Transverse colon (tissue), 4 donors: ENCODE data around the gene SBF2. TPM values are rescaled to one million over a fixed set of nuclear protein-coding genes. Genes with fewer than 3 reads are reported as not detected.
"Not testable (repeated sequence)": the region's sequence is repeated elsewhere in the genome, so short reads cannot be mapped to it uniquely, and the experiment has no call there.

Source experiments
- DNase-seq: peaks from one replicate; pipeline ENCODE4 v3.0.0-alpha.2; 2019
- H3K27ac ChIP-seq, 4 donors: fragments of 200-600 bp; sonication (generic); 2 replicates each; pipeline ENCODE4 v1.5.1; 2016 to 2018; ENCODE audit warnings: inconsistent platforms in 4 of 4
- H3K27me3 ChIP-seq: fragments of 200-600 bp; sonication (generic); 2 replicates; pipeline ENCODE4 v1.5.1; 2017; ENCODE audit warnings: inconsistent platforms
- H3K36me3 ChIP-seq, 4 donors: fragments of 200-600 bp; sonication (generic); 2 replicates each; pipeline ENCODE4 v1.5.1; 2017 to 2019; ENCODE audit warnings: inconsistent platforms in 4 of 4
- H3K4me1 ChIP-seq, 4 donors: fragments of 200-600 bp; sonication (generic); 2 replicates each; pipeline ENCODE4 v1.5.1; 2017 to 2020; ENCODE audit warnings: inconsistent platforms in 4 of 4
- H3K4me3 ChIP-seq, 4 donors: fragments of 200-600 bp; sonication (generic); 1 replicate in 1 of 4; 2 replicates in 3 of 4; pipeline versions ENCODE4 v1.5.1 to v1.6.1; 2017 to 2019; ENCODE audit warnings: inconsistent platforms in 4 of 4
- H3K9me3 ChIP-seq, 2 donors: fragments of 200-600 bp; sonication (generic); 2 replicates each; pipeline ENCODE4 v1.5.1; 2017 to 2019; ENCODE audit warnings: inconsistent platforms in 2 of 2
- EP300 ChIP-seq: sonication (generic); formaldehyde crosslinking; IDR thresholded peaks from one replicate; pipeline ENCODE4 v1.6.1; 2017; ENCODE audit warnings: antibody characterized with exemption, low read depth
- POLR2A ChIP-seq: fragments of 450-650 bp; IDR thresholded peaks from one replicate; pipeline ENCODE4 v1.6.1; 2016; ENCODE audit warnings: antibody characterized with exemption, mild to moderate bottlenecking, moderate library complexity
- POLR2AphosphoS5 ChIP-seq, 3 donors: sonication (generic); formaldehyde crosslinking; IDR thresholded peaks; one replicate each; pipeline ENCODE4 v1.6.1; 2016; ENCODE audit warnings: antibody characterized with exemption in 3 of 3
- WGBS, 2 donors: methylation state at CpG; one replicate each; pipeline ENCODE4 v1.1.5; 2018; ENCODE audit warnings: low coverage in 1 of 2; 5-methylcytosine and 5-hydroxymethylcytosine counted together
- in situ Hi-C, 4 donors: fragments of 200-750 bp; cut with MboI; loops; one replicate each; pipeline versions ENCODE4 v1.15.0 to v1.15.1; 2017; ENCODE audit warnings: low sequenced_read_pairs in 3 of 4, low pct_ligation_motif_present in 1 of 4, low pct_unique_long_range_greater_than_20kb in 1 of 4
- intact Hi-C: fragments of 100-400 bp; cut with DNase I; formaldehyde crosslinking; loops from one replicate; pipeline ENCODE4 v1.15.1; 2023; ENCODE audit warnings: low total_unique reads
- total RNA-seq, 4 donors: library from RNA; depleted of rRNA; stranded (reverse); fragments of >200 nt; gene quantifications; one replicate each; pipeline ENCODE4 v1.1.0, GENCODE V29; 2016
- TF ChIP-seq, protein P1 (sequence below), 5 experiments: fragments of 200-600 bp in 3 of 5; fragments of 450-650 bp in 2 of 5; sonication (generic) in 3 of 5; IDR thresholded peaks; 1 replicate in 2 of 5; 2 replicates in 3 of 5; pipeline ENCODE4 v1.5.1; 2016 to 2017; ENCODE audit warnings: antibody characterized with exemption in 5 of 5, inconsistent platforms in 3 of 5, mild to moderate bottlenecking in 2 of 5, moderate library complexity in 1 of 5

SBF2 gene
- total RNA-seq, 4 donors from 2014 or later: 46.4 to 71.0 (median 54.8) TPM

DNA sequence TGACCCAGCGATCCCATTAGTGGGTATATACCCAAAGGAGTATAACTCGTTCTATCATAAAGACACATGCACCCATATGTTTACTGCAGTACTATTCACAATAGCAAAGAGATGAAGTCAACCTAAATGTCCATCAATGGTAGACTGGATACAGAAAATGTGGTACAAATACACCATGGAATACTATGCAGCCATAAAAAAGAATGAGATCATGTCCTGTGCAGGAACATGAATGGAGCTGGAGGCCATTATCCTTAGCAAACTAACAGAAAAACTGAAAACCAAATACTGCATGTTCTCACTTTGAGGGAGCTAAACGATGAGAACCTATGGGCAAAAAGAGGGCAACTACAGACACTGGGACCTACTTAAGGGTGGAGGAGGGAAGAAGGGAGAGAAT, 146.8 kb downstream of the SBF2 start:
- in situ Hi-C loops: no loop called here
- WGBS, 2 donors: 94 to 97% methylated on average over 3 of the region's 3 CpGs
- no peaks in the 10 kb centered on the region for H3K36me3 ChIP-seq
- H3K4me3 ChIP-seq: no peak overlapping the region
- TF ChIP-seq, protein P1, sequence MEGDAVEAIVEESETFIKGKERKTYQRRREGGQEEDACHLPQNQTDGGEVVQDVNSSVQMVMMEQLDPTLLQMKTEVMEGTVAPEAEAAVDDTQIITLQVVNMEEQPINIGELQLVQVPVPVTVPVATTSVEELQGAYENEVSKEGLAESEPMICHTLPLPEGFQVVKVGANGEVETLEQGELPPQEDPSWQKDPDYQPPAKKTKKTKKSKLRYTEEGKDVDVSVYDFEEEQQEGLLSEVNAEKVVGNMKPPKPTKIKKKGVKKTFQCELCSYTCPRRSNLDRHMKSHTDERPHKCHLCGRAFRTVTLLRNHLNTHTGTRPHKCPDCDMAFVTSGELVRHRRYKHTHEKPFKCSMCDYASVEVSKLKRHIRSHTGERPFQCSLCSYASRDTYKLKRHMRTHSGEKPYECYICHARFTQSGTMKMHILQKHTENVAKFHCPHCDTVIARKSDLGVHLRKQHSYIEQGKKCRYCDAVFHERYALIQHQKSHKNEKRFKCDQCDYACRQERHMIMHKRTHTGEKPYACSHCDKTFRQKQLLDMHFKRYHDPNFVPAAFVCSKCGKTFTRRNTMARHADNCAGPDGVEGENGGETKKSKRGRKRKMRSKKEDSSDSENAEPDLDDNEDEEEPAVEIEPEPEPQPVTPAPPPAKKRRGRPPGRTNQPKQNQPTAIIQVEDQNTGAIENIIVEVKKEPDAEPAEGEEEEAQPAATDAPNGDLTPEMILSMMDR (IDR thresholded peaks at IDR 0.05): no peak
- TF ChIP-seq EP300 (no peak), POLR2AphosphoS5 (IDR thresholded peaks at IDR 0.05) (no peak), POLR2A (no peak)
- no peaks in the 10 kb centered on the region for H3K9me3 ChIP-seq
- no peaks in the 10 kb centered on the region for H3K27me3 ChIP-seq
- DNase-seq: no peak
- H3K27ac ChIP-seq: no peak overlapping the region
- intact Hi-C loops: no loop called here
- no peaks in the 10 kb centered on the region for H3K4me1 ChIP-seq

DNA sequence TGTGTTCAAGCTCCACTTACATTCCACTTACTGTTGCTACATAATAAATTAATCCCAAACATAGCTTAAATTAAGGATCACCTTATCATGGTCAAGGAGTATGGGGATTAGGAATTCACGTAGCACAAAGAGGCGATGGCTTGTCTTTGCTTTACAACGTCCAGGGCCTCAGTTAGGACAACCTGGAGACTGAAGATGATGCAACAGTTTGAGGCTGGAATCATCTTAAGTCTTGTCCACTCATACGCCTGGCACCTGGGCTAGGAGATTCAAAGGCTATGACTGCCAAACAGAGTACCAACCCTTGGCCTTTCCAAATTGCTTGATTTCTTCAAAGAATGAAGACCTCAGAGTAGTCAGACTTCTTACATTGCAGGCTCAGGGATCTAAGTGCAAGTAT, 149.1 kb downstream of the SBF2 start:
- TF ChIP-seq EP300: no peak
- H3K36me3 ChIP-seq: no peaks in the 10 kb centered on the region
- intact Hi-C loops: no loop called here

DNA sequence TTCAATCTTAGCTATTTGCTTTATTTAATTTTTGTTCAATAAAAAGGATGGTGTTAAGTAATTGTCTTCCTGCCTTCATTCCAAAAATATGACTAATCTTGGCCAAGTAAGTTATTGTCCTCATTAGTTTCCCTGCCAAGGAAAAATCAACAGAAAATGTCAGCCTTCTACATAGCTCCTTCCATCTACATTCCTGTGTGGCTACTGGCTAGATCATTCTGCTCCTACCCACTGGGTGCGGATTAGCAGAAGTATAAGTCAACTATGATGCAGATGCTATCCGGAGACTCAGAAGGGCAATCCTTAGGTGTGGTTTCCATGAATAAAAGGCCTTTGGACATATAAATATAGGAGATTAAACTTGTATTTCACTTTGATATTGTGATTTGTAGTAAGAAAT, 154.4 kb downstream of the SBF2 start:
- Histone ChIP-seq H3K36me3 (no peaks in the 10 kb centered on the region), H3K9me3 (no peaks in the 10 kb centered on the region), H3K4me3 (no peak overlapping the region), H3K27ac (no peak overlapping the region), H3K4me1 (peaks cover 0 to 9% (median 4%) of the 10 kb centered on the region in 4 donors), H3K27me3 (no peaks in the 10 kb centered on the region)
- 51 to 90% methylated on average over 2 of the region's 2 CpGs for WGBS, 2 donors
- DNase-seq: no peak
- intact Hi-C loops: no loop called here
- in situ Hi-C loops: no loop called here
- no peak for TF ChIP-seq POLR2A
- TF ChIP-seq POLR2AphosphoS5 (IDR thresholded peaks at IDR 0.05): no peak
- TF ChIP-seq EP300: no peak
- TF ChIP-seq, protein P1 (IDR thresholded peaks at IDR 0.05): no peak

More for the DNA sequence above, 149.1 kb downstream of the SBF2 start:
- no peak for DNase-seq
- H3K27me3 ChIP-seq: no peaks in the 10 kb centered on the region
- WGBS, 2 donors: 89% methylated on average over 4 of the region's 4 CpGs; no CpG with 5 or more reads in 1 of the 2 donors
- in situ Hi-C loops: no loop called here
- no peak overlapping the region for H3K27ac ChIP-seq
- H3K4me3 ChIP-seq: no peak overlapping the region
- H3K9me3 ChIP-seq: no peaks in the 10 kb centered on the region
- H3K4me1 ChIP-seq: peaks cover 0 to 4% (median 1%) of the 10 kb centered on the region in 4 donors

DNA sequence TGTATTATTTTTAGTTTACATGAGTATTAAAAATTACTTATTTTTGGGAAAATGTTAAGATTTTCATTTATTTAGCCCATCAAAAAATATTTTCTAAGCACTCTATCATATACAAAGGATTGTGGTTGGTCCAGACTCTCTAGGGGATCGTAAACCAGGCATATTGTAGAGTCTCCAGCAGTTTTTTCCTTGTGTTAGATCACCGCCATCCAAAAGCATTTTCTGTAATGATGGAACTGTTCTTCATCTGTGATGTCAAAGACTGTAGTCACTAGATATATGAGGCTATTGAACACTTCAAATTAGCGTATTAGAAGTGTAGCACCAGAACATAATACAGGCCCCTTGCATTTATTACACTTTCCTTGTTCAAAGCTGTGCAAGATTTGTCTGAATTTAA, 154.9 kb downstream of the SBF2 start:
- Histone ChIP-seq H3K27ac (no peak overlapping the region), H3K9me3 (no peaks in the 10 kb centered on the region), H3K4me3 (no peak overlapping the region), H3K27me3 (no peaks in the 10 kb centered on the region), H3K36me3 (no peaks in the 10 kb centered on the region), H3K4me1 (peaks cover 0 to 9% (median 4%) of the 10 kb centered on the region in 4 donors)
- no peak for DNase-seq
- intact Hi-C loops: no loop called here
- TF ChIP-seq EP300: no peak
- no peak for TF ChIP-seq POLR2A
- TF ChIP-seq, protein P1 (IDR thresholded peaks at IDR 0.05): no peak
- no peak for TF ChIP-seq POLR2AphosphoS5 (IDR thresholded peaks at IDR 0.05)
- WGBS, 2 donors: 83 to 87% methylated on average over 3 of the region's 3 CpGs
- in situ Hi-C loops: no loop called here

DNA sequence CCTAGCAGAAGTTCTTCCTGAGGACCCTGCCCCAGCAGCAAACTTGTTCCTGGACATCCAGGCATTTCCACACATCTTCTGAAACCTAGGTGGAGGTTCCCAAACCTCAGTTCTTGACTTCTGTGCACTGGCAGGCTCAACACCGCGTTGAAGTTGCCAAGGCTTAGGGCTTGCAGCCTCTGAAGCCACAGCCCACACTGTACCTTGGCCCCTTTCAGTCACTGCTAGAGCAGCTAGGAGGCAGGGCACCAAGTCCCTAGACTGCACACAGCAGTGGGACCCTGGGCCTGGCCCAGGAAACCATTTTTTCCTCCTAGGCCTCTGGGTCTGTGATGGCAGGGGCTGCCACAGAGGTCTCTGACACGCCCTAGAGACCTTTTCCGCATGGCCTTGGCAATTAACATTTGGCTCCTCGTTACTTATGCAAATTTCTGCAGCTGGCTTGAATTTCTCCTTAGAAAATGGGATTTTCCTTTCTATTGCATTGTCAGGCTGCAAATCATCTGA, 159.0 kb downstream of the SBF2 start:
- Histone ChIP-seq H3K4me3 (no peak overlapping the region), H3K36me3 (no peaks in the 10 kb centered on the region), H3K4me1 (peaks cover 0 to 7% (median 3%) of the 10 kb centered on the region in 4 donors), H3K27me3 (no peaks in the 10 kb centered on the region), H3K9me3 (no peaks in the 10 kb centered on the region), H3K27ac (no peak overlapping the region)
- in situ Hi-C loops: no loop called here
- DNase-seq: no peak
- TF ChIP-seq, protein P1 (IDR thresholded peaks at IDR 0.05): no peak
- TF ChIP-seq POLR2AphosphoS5 (IDR thresholded peaks at IDR 0.05): no peak
- TF ChIP-seq POLR2A: no peak
- TF ChIP-seq EP300: no peak
- intact Hi-C loops: no loop called here
- 87 to 100% methylated on average over 1 to 5 of the region's 5 CpGs for WGBS, 2 donors

DNA sequence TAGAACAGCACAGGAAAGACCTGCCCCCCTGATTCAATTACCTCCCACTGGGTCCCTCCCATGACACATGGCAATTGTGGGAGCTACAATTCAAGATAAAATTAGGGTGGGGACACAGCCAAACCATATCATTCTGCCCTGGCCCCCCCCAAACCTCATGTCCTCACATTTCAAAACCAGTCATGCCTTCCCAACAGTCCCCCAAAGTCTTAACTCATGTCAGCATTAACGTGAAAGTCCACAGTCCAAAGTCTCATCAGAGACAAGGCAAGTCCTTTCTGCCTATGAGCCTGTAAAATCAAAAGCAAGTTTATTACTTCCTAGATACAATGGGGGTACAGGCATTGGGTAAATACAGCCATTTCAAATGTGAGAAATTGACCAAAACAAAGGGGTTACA, 159.8 kb downstream of the SBF2 start:
- DNase-seq, H3K27ac ChIP-seq, H3K4me3 ChIP-seq, H3K36me3 ChIP-seq, intact Hi-C loops, in situ Hi-C loops, H3K27me3 ChIP-seq, H3K4me1 ChIP-seq, H3K9me3 ChIP-seq: not testable (repeated sequence)
- 77 to 80% methylated on average over 1 of the region's 1 CpG for WGBS, 2 donors

DNA sequence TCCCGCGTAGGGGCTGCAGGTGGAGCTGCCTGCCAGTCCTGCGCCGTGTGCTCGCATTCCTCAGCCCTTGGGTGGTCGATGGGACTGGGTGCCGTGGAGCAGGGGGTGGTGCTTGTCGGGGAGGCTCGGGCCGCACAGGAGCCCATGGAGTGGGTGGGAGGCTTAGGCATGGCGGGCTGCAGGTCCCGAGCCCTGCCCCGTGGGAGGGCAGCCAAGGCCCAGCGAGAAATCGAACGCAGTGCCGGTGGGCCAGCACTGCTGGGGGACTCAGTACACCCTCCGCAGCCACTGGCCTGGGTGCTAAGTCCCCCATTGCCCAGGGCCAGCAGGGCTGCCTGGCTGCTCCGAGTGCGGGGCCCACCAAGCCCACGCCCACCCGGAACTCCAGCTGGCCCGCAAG, 160.8 kb downstream of the SBF2 start:
- H3K36me3 ChIP-seq, H3K27ac ChIP-seq, H3K9me3 ChIP-seq, DNase-seq, in situ Hi-C loops, H3K27me3 ChIP-seq, H3K4me3 ChIP-seq, intact Hi-C loops, H3K4me1 ChIP-seq: not testable (repeated sequence)
- WGBS, 2 donors: 100% methylated on average over 1 of the region's 23 CpGs; no CpG with 5 or more reads in 1 of the 2 donors
